Activated T-cell treated with anti-CD3 and anti-CD28 coated beads, Interleukin-2, amount 50 U/mL, for 24 hours (primary cell): ENCODE results near the gene TOGARAM2.

ENCODE experiments used
- DNase-seq: peaks from one replicate; pipeline ENCODE4 v3.0.0-alpha.2; 2020
- H3K27ac Mint-ChIP-seq: 2 replicates; pipeline ENCODE4 v1.8.0; 2020; ENCODE audit warnings: mild to moderate bottlenecking, mixed read lengths
- H3K27me3 Mint-ChIP-seq: 2 replicates; pipeline ENCODE4 v1.8.0; 2020; ENCODE audit warnings: mixed read lengths
- H3K36me3 Mint-ChIP-seq: 2 replicates; pipeline ENCODE4 v1.8.0; 2020; ENCODE audit warnings: low read depth, mixed read lengths
- H3K4me1 Mint-ChIP-seq: 2 replicates; pipeline ENCODE4 v1.8.0; 2020; ENCODE audit warnings: low read depth, mixed read lengths
- H3K4me3 Mint-ChIP-seq: 2 replicates; pipeline ENCODE4 v1.8.0; 2020; ENCODE audit warnings: mild to moderate bottlenecking, moderate library complexity, mixed read lengths
- H3K9me3 Mint-ChIP-seq: 2 replicates; pipeline ENCODE4 v1.8.0; 2020; ENCODE audit warnings: mixed read lengths

Gene TOGARAM2

DNA sequence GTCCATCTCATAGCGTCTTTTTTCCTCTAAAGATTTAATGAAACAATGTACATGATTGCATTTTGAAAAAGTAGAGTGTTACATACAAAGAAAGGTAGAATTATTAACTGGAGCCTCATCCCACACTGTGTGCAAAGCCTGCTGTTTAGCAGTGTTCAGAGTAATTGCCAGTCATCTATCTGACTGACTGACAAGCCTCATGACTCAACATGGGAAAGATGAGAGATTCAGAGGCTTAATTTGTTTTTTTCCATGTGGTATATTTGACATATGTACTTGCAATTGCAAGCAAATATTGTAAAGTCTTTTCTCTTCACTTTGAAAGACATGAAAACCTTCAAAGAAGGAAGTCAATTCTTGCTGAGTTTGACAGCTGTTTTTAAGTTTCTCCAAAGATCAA lies 78.5 kb downstream of the TOGARAM2 start:
- Mint-ChIP-seq H3K4me3 (no peak overlapping the region), H3K9me3 (no peaks in the 10 kb centered on the region), H3K27ac (peak overlapping the region; percentile 76), H3K27me3 (no peaks in the 10 kb centered on the region), H3K4me1 (peaks cover 22% of the 10 kb centered on the region), H3K36me3 (no peaks in the 10 kb centered on the region)
- DNase-seq: no peak

DNA sequence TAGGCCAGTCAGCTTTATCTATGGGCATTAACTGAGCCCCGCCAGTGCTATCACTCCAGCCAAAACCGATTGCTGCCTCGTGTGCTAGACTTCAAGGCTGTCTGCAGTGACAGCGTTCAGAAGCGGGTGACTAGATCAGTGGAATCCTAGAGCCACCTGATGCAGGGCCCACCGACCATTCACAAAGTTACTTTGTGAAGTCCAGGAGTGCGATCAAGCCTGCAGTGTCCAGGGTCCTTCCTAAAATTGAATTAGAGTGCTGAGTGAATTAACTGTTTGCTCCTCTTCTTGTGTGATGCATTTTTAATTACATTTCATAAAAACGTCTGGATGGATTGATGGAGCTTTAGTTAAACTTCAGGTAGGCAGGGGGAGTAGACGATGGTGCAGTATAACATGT lies 79.3 kb downstream of the TOGARAM2 start:
- peaks cover 22% of the 10 kb centered on the region for H3K4me1 Mint-ChIP-seq
- no peak overlapping the region for H3K4me3 Mint-ChIP-seq
- H3K36me3 Mint-ChIP-seq: no peaks in the 10 kb centered on the region
- H3K27ac Mint-ChIP-seq: peak overlapping the region; percentile 76
- no peak for DNase-seq
- no peaks in the 10 kb centered on the region for H3K9me3 Mint-ChIP-seq
- H3K27me3 Mint-ChIP-seq: no peaks in the 10 kb centered on the region

DNA sequence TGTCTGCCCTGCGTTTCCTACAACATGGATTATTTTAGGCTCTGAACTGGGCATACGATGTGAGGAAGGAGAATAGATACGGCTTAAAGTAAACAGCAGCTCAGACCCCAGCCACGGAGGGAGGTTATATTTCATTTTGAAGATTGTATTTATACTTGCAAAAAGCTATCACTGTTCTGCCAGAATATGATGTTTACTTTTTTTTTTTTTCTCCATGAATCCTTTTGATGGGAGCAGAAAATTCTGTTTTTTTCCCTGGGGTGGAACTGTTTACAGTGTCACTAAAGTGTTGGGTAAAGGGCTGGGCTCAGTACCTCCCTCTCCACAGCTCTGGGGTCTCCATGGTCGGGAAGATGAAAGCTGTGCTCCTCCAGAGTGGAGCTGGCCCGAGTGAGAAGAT lies 80.1 kb downstream of the TOGARAM2 start:
- Mint-ChIP-seq H3K4me1 (peaks cover 22% of the 10 kb centered on the region), H3K27me3 (no peaks in the 10 kb centered on the region), H3K4me3 (no peak overlapping the region), H3K27ac (no peak overlapping the region), H3K36me3 (no peaks in the 10 kb centered on the region), H3K9me3 (no peaks in the 10 kb centered on the region)
- no peak for DNase-seq

DNA sequence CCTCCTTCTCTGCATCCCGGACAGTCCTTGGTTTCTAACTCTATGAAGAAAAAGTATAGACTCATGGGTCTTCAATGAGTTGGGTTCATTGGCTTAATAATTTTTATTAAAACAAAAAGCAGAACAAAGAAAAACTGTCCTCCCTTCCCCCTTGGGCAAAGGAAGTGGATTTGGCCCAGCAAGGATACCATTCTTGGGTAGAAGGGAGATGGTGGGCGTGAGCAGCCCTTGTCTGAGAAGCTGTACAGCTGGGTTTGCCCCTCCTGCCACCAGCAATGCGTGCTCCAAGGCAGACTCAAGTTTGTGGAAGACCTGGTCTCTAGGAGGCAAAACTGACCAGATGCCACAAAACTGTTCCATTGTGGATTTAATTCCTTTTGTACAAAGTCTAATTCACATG lies 80.5 kb downstream of the TOGARAM2 start:
- Mint-ChIP-seq H3K27me3 (no peaks in the 10 kb centered on the region), H3K9me3 (no peaks in the 10 kb centered on the region), H3K36me3 (no peaks in the 10 kb centered on the region), H3K27ac (no peak overlapping the region), H3K4me1 (peaks cover 20% of the 10 kb centered on the region), H3K4me3 (no peak overlapping the region)
- no peak for DNase-seq

DNA sequence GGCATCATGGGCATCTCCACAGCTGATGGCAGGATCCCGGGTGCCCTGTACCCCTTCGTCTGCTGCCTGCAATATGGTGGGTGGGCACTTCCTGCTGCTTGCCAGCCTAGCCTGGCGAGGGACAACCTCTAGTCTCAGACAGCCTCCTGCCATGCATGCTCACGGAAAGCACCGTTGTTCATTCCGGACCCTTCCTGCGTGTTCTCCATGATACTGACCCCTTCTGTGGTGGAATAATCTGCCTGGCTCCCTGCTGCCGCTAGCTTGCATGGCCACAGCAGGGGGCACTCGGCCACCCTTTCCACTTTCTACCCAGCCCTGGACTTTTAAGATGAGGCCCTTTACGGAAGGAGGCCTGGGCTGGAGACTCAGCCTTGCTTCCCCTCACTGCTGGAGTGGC lies 81.3 kb downstream of the TOGARAM2 start:
- Mint-ChIP-seq H3K4me1 (peaks cover 18% of the 10 kb centered on the region), H3K36me3 (no peaks in the 10 kb centered on the region), H3K27ac (no peak overlapping the region), H3K27me3 (no peaks in the 10 kb centered on the region), H3K9me3 (no peaks in the 10 kb centered on the region), H3K4me3 (no peak overlapping the region)
- no peak for DNase-seq

DNA sequence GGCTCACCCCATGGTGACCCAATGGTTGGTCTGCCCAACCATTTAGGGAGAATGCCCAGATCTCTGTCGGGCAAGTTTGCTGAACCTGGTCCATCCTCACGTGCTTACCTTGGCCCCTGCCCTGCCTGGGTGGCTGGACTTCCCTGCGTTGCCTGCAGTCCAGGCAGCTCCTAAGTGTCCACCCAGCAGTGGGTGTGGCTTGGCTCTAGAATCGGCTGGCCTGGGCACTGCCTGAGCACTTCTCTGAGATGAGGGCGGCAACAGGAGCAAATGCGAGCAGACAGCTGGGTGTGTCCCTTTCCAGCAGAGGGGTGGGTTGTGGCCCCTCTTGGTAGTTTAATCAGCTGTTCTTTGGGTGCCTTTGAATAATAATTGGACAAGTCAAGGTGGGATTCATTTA lies 82.0 kb downstream of the TOGARAM2 start:
- H3K27me3 Mint-ChIP-seq: no peaks in the 10 kb centered on the region
- no peak overlapping the region for H3K4me3 Mint-ChIP-seq
- H3K36me3 Mint-ChIP-seq: no peaks in the 10 kb centered on the region
- peaks cover 18% of the 10 kb centered on the region for H3K4me1 Mint-ChIP-seq
- no peak overlapping the region for H3K27ac Mint-ChIP-seq
- H3K9me3 Mint-ChIP-seq: no peaks in the 10 kb centered on the region
- DNase-seq: no peak

DNA sequence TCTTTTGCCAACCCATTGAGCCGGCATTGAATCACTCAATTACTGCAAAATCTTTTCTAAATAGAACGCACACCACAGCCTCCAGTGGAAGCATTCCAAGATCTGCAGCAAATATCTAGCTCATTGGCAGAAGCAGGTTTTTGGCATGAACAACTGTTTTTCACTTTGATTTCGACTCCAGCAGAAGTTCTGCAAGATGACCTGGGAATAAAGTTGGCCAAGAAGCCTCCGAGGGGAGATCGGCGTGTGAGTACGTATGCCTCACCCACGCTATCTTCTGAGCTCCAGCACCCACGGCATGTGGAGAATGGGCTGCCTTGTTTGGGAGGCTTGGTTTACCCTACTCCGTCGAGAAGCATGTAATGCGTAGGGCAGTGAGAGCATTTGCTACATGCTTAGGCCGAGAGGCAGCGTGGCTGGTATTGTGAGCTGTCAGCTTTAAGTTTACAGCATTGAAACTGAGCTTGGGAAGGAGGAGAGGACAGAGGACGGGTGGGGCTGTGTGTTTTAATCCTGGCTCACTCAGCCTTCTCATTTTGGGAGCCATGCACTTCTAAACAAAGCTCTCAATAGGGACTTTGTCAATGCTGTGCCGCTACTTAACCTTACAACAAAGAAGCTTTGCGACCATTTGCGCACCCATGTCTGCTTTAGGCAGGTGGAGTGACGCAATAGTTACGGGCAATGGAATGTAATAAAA lies 82.7 kb downstream of the TOGARAM2 start:
- Mint-ChIP-seq H3K36me3 (no peaks in the 10 kb centered on the region), H3K9me3 (no peaks in the 10 kb centered on the region), H3K27ac (no peak overlapping the region), H3K27me3 (no peaks in the 10 kb centered on the region), H3K4me3 (no peak overlapping the region), H3K4me1 (peaks cover 16% of the 10 kb centered on the region)
- no peak for DNase-seq

DNA sequence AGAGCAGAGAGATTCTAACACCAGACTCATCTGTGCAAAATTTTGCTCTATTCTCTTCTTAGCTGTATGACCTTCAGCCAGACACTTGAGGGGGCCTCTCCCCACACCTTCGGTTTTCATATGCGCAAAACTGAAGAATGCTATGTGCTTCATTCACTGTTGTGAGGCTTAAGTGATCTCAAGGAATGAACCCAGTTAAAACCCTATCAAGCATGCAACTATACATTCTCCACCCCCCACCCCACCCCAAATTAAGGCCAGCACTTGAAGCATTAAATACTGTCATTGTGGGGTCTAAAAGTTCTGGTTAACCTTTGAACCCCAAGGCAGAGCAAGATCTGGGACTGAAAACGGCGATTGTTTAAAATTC lies 83.2 kb downstream of the TOGARAM2 start:
- no peaks in the 10 kb centered on the region for H3K9me3 Mint-ChIP-seq
- no peaks in the 10 kb centered on the region for H3K36me3 Mint-ChIP-seq
- no peaks in the 10 kb centered on the region for H3K27me3 Mint-ChIP-seq
- DNase-seq: no peak
- no peak overlapping the region for H3K4me3 Mint-ChIP-seq
- no peak overlapping the region for H3K27ac Mint-ChIP-seq
- peaks cover 11% of the 10 kb centered on the region for H3K4me1 Mint-ChIP-seq

DNA sequence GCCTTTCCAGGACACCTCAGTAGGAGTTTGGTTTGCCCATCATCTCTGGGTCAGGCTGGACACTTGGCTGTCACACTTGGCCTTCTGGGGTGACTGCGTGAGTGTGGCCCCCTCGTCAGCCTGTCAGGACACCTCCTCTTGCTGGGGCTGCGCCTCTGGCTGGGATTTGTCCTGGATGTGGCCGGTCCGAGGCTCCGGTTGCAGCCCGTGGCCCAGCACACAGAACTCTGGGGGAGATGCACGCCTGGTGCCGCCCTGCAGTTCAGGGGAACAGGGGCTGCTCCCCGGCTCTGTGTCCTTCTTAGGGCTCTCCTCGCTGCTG lies 83.6 kb downstream of the TOGARAM2 start:
- no peak for DNase-seq
- Mint-ChIP-seq H3K9me3 (no peaks in the 10 kb centered on the region), H3K4me1 (peaks cover 7% of the 10 kb centered on the region), H3K36me3 (no peaks in the 10 kb centered on the region), H3K27me3 (no peaks in the 10 kb centered on the region), H3K4me3 (no peak overlapping the region), H3K27ac (no peak overlapping the region)

DNA sequence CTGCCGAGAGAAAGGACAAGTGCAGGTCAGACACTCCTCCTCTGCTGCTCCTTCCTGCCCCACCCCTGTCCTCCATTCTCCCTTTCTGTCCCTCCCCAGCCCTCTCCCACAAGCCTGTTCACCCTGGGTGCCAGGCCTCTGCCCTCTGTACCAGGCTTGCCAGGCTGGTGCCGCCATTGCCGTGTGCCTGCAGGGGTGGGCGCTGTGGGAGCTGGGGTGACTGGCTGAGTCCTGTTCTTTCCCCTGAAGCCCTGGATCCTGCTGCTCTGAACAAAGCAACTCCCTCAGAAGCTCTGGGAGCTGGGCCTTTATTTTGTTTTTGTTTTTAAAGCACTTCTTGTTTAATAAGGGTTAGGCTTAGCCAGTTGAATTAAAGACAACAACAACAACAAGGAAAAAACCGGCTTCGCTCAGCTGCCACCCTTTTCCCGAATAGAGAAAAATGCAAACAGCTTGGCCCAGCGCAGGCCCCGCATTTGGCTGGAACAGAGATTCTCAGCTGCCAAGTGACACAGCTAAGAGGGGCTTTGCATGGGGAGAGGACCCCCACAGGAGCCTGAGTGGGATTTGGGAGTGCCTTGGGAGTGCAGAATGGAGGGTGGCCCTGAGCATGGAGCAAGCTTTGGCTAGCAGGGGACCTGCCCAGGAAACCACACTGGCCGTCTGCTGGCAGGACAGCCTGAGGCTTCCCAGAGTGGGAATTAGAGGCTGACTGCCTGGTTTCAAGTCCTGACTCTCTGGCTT lies 84.1 kb downstream of the TOGARAM2 start:
- Mint-ChIP-seq H3K4me1 (peaks cover 2% of the 10 kb centered on the region), H3K27ac (no peak overlapping the region), H3K27me3 (no peaks in the 10 kb centered on the region), H3K9me3 (no peaks in the 10 kb centered on the region), H3K36me3 (no peaks in the 10 kb centered on the region), H3K4me3 (no peak overlapping the region)
- no peak for DNase-seq

DNA sequence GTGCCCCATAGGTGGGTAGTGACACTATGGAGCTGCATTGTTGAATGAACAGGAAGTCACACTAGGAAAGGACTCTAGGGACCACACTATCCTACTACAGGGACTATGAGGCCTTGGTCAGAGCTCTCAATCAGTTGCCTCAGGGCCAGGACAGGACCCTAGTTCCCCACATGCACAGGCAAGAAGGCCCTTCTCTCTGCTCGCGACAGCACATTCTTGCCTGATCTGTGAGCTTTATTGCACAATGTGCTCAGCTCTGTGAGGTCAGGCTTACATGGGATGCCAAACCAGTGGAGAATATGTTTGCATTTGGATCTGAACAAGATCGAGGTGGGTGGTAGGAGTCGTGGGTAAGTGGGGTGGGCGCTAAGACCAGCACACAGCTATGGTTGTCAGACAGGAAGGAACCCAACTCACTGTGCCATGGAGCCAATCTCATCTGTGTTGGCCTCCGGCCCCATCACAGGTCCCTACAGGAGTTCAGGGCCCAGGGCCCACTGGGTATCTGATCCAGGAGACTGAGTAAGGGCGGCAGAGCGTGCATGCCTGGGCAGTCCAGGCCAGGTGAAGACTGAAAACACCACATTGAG lies 85.3 kb downstream of the TOGARAM2 start:
- no peaks in the 10 kb centered on the region for H3K36me3 Mint-ChIP-seq
- no peak for DNase-seq
- H3K4me1 Mint-ChIP-seq: no peaks in the 10 kb centered on the region
- H3K27ac Mint-ChIP-seq: no peak overlapping the region
- H3K9me3 Mint-ChIP-seq: no peaks in the 10 kb centered on the region
- H3K4me3 Mint-ChIP-seq: no peak overlapping the region
- no peaks in the 10 kb centered on the region for H3K27me3 Mint-ChIP-seq

DNA sequence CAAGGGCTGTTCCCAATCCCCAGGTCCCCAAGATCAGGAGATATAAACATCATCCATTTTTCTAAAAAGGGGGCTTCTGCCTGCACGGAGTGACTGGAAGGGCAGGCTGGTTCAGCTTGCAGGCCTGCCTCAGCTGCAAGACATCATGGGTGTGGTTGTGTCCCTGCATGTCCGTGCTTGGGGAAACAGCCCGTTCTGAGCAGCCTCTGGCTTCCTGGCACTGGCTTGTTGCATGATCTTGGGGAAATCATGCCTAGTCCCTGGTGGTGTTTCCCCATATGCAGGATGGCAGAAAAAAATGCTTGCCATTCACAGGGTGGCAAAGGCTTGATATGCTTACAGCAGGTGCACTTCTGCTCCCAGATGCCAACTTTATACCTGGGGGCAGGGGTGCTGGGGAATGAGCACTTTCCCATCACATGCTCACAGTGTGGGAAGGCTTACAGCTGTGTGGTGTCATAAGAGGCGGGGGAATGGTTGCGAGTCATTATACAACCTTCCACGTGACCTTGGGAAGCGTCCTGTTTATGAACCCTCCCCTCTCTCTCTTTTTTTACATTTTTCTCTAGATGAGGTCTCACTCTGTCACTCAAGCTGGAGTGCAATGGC lies 86.0 kb downstream of the TOGARAM2 start:
- Mint-ChIP-seq H3K27ac (no peak overlapping the region), H3K4me3 (no peak overlapping the region), H3K27me3 (no peaks in the 10 kb centered on the region), H3K4me1 (no peaks in the 10 kb centered on the region), H3K36me3 (no peaks in the 10 kb centered on the region), H3K9me3 (no peaks in the 10 kb centered on the region)
- DNase-seq: no peak

DNA sequence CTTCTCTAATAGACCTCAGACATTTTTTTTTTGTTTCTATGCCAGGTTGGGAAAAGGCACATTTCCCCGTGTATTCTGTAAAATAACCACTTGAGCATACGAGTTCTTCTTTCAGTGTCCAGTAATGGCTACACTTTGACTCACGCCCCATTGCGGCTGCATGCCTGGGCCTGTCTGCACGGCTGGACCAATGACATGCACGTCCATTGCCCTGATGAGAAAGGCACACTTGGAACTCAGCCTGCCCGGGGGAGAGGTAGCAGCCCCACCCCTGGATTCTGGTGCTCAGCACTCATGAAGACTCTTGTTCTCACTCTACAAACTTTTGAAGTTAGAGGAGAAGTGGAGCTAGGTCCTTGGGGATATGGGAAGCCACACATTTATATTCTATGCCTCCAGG lies 87.4 kb downstream of the TOGARAM2 start:
- Mint-ChIP-seq H3K27me3 (no peaks in the 10 kb centered on the region), H3K4me1 (no peaks in the 10 kb centered on the region), H3K4me3 (no peak overlapping the region), H3K36me3 (no peaks in the 10 kb centered on the region), H3K9me3 (no peaks in the 10 kb centered on the region), H3K27ac (no peak overlapping the region)
- no peak for DNase-seq

DNA sequence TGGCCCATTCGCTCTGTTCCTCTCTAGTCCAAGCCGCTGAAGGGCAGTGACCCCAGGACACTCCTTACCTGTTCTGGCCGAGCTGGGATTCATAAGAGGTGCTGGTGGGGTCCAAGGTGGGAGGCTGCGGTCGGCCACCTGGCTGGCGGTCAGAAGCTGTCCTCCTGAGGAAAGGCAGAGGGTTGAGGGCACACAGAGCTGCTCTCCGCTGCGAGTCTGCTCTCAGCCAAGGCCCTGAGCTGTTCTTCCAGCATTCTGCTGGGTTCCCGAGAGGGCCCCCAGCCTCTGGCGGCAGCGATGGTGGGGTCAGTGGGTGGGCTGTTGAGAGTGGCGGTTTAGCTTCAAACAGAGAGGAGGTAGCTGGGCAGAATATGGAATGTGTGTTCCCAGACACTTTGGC lies 89.4 kb downstream of the TOGARAM2 start:
- H3K36me3 Mint-ChIP-seq: no peaks in the 10 kb centered on the region
- H3K4me3 Mint-ChIP-seq: no peak overlapping the region
- H3K27ac Mint-ChIP-seq: no peak overlapping the region
- no peaks in the 10 kb centered on the region for H3K27me3 Mint-ChIP-seq
- DNase-seq: no peak
- H3K4me1 Mint-ChIP-seq: no peaks in the 10 kb centered on the region
- no peaks in the 10 kb centered on the region for H3K9me3 Mint-ChIP-seq
